GM23248 (cell line): ENCODE measurements around the gene PISD. TPM values are rescaled to one million over a fixed set of nuclear protein-coding genes. Genes with fewer than 3 reads are reported as not detected.

Experiments used
- DNase-seq: peaks from one replicate; pipeline ENCODE4 v3.0.0-alpha.2; 2015
- H2AFZ ChIP-seq: fragments of 200-600 bp; sonication (generic); 2 replicates; pipeline ENCODE4 v1.6.1; 2016; ENCODE audit warnings: antibody characterized with exemption
- H3F3A ChIP-seq: fragments of 200-600 bp; sonication (generic); 2 replicates; pipeline ENCODE4 v1.6.1; 2016; ENCODE audit warnings: mild to moderate bottlenecking, antibody characterized with exemption, mixed run types; ENCODE audit not compliant: insufficient read depth
- H3K27ac ChIP-seq: fragments of 200-600 bp; sonication (generic); 2 replicates; pipeline ENCODE4 v1.5.1; 2016; ENCODE audit warnings: mild to moderate bottlenecking
- H3K27me3 ChIP-seq: fragments of 200-600 bp; sonication (generic); replicated peaks from 2 replicates; pipeline ENCODE4 v1.6.1; 2016; ENCODE audit warnings: mild to moderate bottlenecking; ENCODE audit not compliant: insufficient read depth
- H3K36me3 ChIP-seq: fragments of 200-600 bp; sonication (generic); 2 replicates; pipeline ENCODE4 v1.6.1; 2016; ENCODE audit warnings: low read depth, mild to moderate bottlenecking
- H3K4me1 ChIP-seq: fragments of 200-600 bp; sonication (generic); 2 replicates; pipeline ENCODE4 v1.6.1; 2016; ENCODE audit warnings: mild to moderate bottlenecking; ENCODE audit not compliant: insufficient read depth
- H3K4me2 ChIP-seq: fragments of 200-600 bp; sonication (generic); one replicate; pipeline ENCODE4 v1.6.1; 2016; ENCODE audit warnings: mild to moderate bottlenecking; ENCODE audit not compliant: unreplicated experiment
- H3K4me3 ChIP-seq: fragments of 200-600 bp; sonication (generic); 2 replicates; pipeline ENCODE4 v1.5.1; 2016; ENCODE audit warnings: mild to moderate bottlenecking
- H3K79me2 ChIP-seq: fragments of 200-600 bp; sonication (generic); 2 replicates; pipeline ENCODE4 v1.6.1; 2016; ENCODE audit warnings: mild to moderate bottlenecking; ENCODE audit not compliant: insufficient read depth
- H3K9ac ChIP-seq: fragments of 200-600 bp; sonication (generic); 2 replicates; pipeline ENCODE4 v1.6.1; 2016; ENCODE audit warnings: mild to moderate bottlenecking
- H3K9me2 ChIP-seq: fragments of 200-600 bp; sonication (generic); 2 replicates; pipeline ENCODE4 v1.6.1; 2016; ENCODE audit warnings: mixed run types, mild to moderate bottlenecking, moderate library complexity; ENCODE audit not compliant: insufficient read depth
- H3K9me3 ChIP-seq: fragments of 200-600 bp; sonication (generic); one replicate; pipeline ENCODE4 v1.6.1; 2017; ENCODE audit warnings: low read depth
- H4K20me1 ChIP-seq: fragments of 200-600 bp; sonication (generic); 2 replicates; pipeline ENCODE4 v1.6.0; 2016; ENCODE audit not compliant: insufficient read depth
- EZH2 ChIP-seq: fragments of 200-600 bp; sonication (generic); IDR thresholded peaks from 2 replicates; pipeline ENCODE4 v1.6.1; 2018; ENCODE audit warnings: antibody characterized with exemption, mild to moderate bottlenecking; ENCODE audit not compliant: insufficient read depth, poor library complexity, severe bottlenecking
- EZH2phosphoT487 ChIP-seq: fragments of 200-600 bp; sonication (generic); IDR thresholded peaks from 2 replicates; pipeline ENCODE4 v1.6.1; 2018; ENCODE audit warnings: antibody characterized with exemption, moderate library complexity, mild to moderate bottlenecking, low read depth; ENCODE audit not compliant: insufficient read depth
- WGBS, 2 experiments: methylation state at CpG; one replicate each; pipeline ENCODE4 v1.1.6; 2015 to 2017; ENCODE audit warnings: low lambda C conversion rate in 2 of 2, low coverage in 1 of 2; ENCODE audit errors: missing lambda C conversion rate in 2 of 2; 5-methylcytosine and 5-hydroxymethylcytosine counted together
- in situ Hi-C: fragments of 300-500 bp; cut with MboI; formaldehyde crosslinking; loops from 2 replicates; pipeline ENCODE4 v1.15.0; 2020
- polyA plus RNA-seq: library from polyadenylated mRNA; unstranded; fragments of >200 nt; fragmentation: Nextera tagmentation; extraction: Ambion mirVana; gene quantifications from 2 replicates; pipeline ENCODE4 v1.2.1, GENCODE V29; 2016
- total RNA-seq: library from RNA; depleted of rRNA; stranded (reverse); fragments of >200 nt; shearing (Covaris generic); gene quantifications from 2 replicates; pipeline ENCODE4 v1.2.3, GENCODE V29; 2014

The PISD gene
- total and polyA plus RNA-seq, 2 experiments from 2014 or later, result 32.7 to 34.2 TPM

GRCh38 chr22:31578171-31578570 is 83.8 kb downstream of the PISD start:
- in situ Hi-C loops, result no loop called here
- TF ChIP-seq EZH2, result no peak
- TF ChIP-seq EZH2phosphoT487, result no peak
- Histone ChIP-seq H3K4me1 (no peaks in the 10 kb centered on the region), H3K4me2 (no peak overlapping the region), H3K27me3 (no peaks in the 10 kb centered on the region), H2AFZ (no peak overlapping the region), H3K9me3 (no peaks in the 10 kb centered on the region), H3K4me3 (no peak overlapping the region), H3F3A (no peaks in the 10 kb centered on the region), H3K9ac (no peak overlapping the region), H3K27ac (no peak overlapping the region), H3K9me2 (no peaks in the 10 kb centered on the region), H4K20me1 (no peaks in the 10 kb centered on the region), H3K79me2 (no peaks in the 10 kb centered on the region), H3K36me3 (0 out of 2 replicates have a peak, but pooled peaks cover 3% of the 10 kb centered on the region)
- WGBS, 2 experiments, result 95% methylated on average over 5 of the region's 5 CpGs
- DNase-seq, result no peak

DNA sequence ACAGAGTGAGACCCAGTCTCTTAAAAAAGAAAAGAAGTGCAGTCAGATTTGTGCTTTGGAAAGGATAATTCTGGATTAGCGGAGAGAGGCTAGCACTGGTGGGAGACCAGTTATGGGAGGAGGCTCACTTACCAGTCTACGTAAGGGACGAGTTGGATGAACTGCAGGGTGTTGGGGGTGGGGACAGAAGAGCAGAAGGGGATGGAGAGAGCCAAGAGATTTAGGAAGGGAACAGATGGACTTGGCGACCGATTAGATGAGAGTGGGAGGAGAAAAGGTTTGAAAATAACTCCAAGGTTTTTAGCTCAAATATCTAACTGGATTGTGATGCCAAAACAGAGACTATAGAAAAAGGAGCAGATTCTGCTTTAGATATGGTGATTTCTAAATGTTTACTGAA is 84.3 kb downstream of the PISD start:
- Histone ChIP-seq H3K4me2 (no peak overlapping the region), H3K36me3 (0 out of 2 replicates have a peak, but pooled peaks cover 3% of the 10 kb centered on the region), H3K9me3 (no peaks in the 10 kb centered on the region), H3K9me2 (no peaks in the 10 kb centered on the region), H2AFZ (no peak overlapping the region), H3F3A (no peaks in the 10 kb centered on the region), H3K79me2 (no peaks in the 10 kb centered on the region), H3K4me3 (no peak overlapping the region), H4K20me1 (no peaks in the 10 kb centered on the region), H3K27ac (no peak overlapping the region), H3K9ac (no peak overlapping the region), H3K27me3 (no peaks in the 10 kb centered on the region), H3K4me1 (no peaks in the 10 kb centered on the region)
- in situ Hi-C loops, result no loop called here
- 86 to 90% methylated on average over 5 of the region's 5 CpGs for WGBS, 2 experiments
- no peak for DNase-seq
- TF ChIP-seq EZH2, result no peak
- no peak for TF ChIP-seq EZH2phosphoT487

- no peaks in the 10 kb centered on the region for H3K79me2 ChIP-seq
- H2AFZ ChIP-seq, result no peak overlapping the region
- H3K27me3 ChIP-seq, result no peaks in the 10 kb centered on the region
- in situ Hi-C loops, result no loop called here
- H3K36me3 ChIP-seq, result 0 out of 2 replicates have a peak, but pooled peaks cover 3% of the 10 kb centered on the region
- no peak overlapping the region for H3K4me2 ChIP-seq
- H3F3A ChIP-seq, result no peaks in the 10 kb centered on the region
- TF ChIP-seq EZH2 (no peak), EZH2phosphoT487 (no peak)
- no peaks in the 10 kb centered on the region for H3K9me2 ChIP-seq
- no peaks in the 10 kb centered on the region for H3K9me3 ChIP-seq
- no peak overlapping the region for H3K9ac ChIP-seq
- no peak overlapping the region for H3K27ac ChIP-seq
- H3K4me1 ChIP-seq, result no peaks in the 10 kb centered on the region
- no peak overlapping the region for H3K4me3 ChIP-seq
- WGBS, 2 experiments, result 83 to 90% methylated on average over 8 of the region's 8 CpGs
- DNase-seq, result no peak
- H4K20me1 ChIP-seq, result no peaks in the 10 kb centered on the region
Measured at GRCh38 chr22:31575190-31575589, 86.8 kb downstream of the PISD start.

DNA sequence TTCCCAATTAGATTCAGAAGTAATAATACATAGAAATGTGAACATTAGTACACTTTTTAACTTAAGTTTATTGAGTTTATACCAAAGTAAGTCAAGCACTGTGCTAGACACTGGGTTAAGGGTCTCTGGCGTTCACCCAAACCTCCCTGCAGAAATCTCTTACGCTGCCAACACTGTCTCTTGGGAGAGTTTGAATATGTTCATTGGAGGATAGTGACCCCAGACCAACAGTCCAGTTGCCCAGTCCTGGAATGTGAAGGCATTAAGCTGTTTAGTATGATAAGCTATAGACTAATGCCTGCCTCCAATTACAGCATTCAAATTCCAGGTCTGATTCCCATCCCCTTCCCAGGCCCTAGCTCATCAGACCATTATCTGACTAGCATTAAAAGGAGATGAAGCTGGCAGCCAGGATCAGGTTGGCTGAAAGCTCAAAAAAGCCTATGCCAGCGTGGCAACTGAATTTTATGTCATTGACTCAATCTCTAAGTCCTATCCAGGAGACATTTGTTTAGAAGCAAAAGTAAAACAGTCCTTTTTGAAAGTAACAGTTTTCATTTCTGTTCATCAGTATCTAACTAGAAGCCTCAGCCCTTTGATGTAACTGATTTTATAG is 87.9 kb downstream of the PISD start:
- H3K4me3 ChIP-seq, result no peak overlapping the region
- no peaks in the 10 kb centered on the region for H3K9me2 ChIP-seq
- TF ChIP-seq EZH2, result no peak
- no peak for TF ChIP-seq EZH2phosphoT487
- no peaks in the 10 kb centered on the region for H3K9me3 ChIP-seq
- no peak overlapping the region for H3K4me2 ChIP-seq
- no peaks in the 10 kb centered on the region for H3K79me2 ChIP-seq
- no peaks in the 10 kb centered on the region for H3F3A ChIP-seq
- in situ Hi-C loops, result no loop called here
- no peaks in the 10 kb centered on the region for H4K20me1 ChIP-seq
- H3K27ac ChIP-seq, result no peak overlapping the region
- no peak overlapping the region for H2AFZ ChIP-seq
- no peak overlapping the region for H3K9ac ChIP-seq
- 97 to 99% methylated on average over 3 of the region's 3 CpGs for WGBS, 2 experiments
- no peak for DNase-seq
- H3K4me1 ChIP-seq, result no peaks in the 10 kb centered on the region
- no peaks in the 10 kb centered on the region for H3K27me3 ChIP-seq
- H3K36me3 ChIP-seq, result 0 out of 2 replicates have a peak, but pooled peaks cover 3% of the 10 kb centered on the region

DNA sequence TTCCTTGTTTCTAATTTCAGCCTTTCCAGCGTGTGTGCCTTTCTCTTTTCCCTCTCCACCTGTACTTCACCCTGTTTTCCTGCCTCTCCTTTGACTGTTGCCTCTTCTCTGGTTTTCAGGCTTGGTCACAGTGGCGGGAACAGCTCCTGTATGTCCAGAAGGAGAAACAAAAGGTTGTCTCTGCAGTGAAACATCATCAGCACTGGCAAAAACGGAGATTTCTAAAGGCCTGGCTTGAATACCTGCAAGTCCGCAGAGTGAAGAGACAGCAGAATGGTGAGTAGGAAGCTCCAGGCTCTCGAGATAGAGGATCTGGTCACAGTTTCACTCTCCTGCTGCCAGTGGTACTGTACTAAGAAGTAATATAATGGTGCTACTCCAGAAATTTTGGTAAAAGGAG is 89.1 kb downstream of the PISD start:
- H3K4me1 ChIP-seq, result no peaks in the 10 kb centered on the region
- no peak for TF ChIP-seq EZH2phosphoT487
- no peak for TF ChIP-seq EZH2
- H3F3A ChIP-seq, result no peaks in the 10 kb centered on the region
- no peaks in the 10 kb centered on the region for H3K79me2 ChIP-seq
- H3K9me3 ChIP-seq, result no peaks in the 10 kb centered on the region
- no peak overlapping the region for H3K4me3 ChIP-seq
- H3K9me2 ChIP-seq, result no peaks in the 10 kb centered on the region
- in situ Hi-C loops, result no loop called here
- no peak overlapping the region for H2AFZ ChIP-seq
- DNase-seq, result no peak
- H3K9ac ChIP-seq, result no peak overlapping the region
- H3K27ac ChIP-seq, result no peak overlapping the region
- H4K20me1 ChIP-seq, result no peaks in the 10 kb centered on the region
- WGBS, 2 experiments, result 95 to 96% methylated on average over 5 of the region's 5 CpGs
- no peak overlapping the region for H3K4me2 ChIP-seq
- H3K27me3 ChIP-seq, result no peaks in the 10 kb centered on the region
- 0 out of 2 replicates have a peak, but pooled peaks cover 3% of the 10 kb centered on the region for H3K36me3 ChIP-seq
